Measurements from ENCODE around the gene SYT14.
A peak's percentile ranks its signal among the peaks of the same experiment; 100 is the strongest.
"Not testable (repeated sequence)": the region's sequence is repeated elsewhere in the genome, so short reads cannot be mapped to it uniquely, and the experiment has no call there.

The SYT14 gene

DNA sequence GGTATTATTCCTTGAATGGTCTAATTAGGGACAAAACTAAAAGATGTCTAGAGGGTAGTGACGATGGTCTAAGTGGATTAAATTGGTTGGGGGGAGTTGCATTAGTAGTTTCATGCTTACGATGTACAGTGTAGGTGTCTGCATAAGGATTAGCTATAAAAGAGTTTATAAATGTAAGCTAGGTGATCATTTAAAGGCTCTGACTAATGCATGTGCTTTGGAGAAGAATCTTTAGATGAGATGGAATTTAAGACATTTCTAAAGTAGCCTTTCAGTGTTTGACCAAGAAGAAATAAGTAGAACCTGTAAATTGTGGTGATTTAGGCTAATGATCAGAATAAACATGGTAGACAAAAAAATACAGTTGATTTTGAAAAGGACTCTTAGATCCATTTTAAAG lies 7.4 kb downstream of the SYT14 start:
- no peak for DNase-seq

DNA sequence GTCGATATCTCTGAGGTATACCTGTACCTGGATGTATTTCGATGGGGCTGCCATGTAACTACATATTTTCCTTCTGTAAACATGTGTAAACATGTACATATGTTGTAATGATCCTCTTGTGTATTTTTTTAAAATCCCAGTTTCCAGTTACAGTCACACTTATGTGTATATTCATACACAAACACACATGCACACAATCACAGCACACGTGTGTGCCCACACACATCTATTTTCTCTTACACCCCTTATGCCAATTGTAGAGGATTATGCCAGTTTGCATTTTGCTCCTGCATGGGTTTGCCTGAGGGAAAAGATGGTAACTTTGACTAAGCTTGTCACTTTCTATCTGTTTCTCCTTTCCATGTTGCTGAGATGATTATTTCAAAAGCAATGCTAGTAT lies 10.1 kb downstream of the SYT14 start:
- no peak for DNase-seq

DNA sequence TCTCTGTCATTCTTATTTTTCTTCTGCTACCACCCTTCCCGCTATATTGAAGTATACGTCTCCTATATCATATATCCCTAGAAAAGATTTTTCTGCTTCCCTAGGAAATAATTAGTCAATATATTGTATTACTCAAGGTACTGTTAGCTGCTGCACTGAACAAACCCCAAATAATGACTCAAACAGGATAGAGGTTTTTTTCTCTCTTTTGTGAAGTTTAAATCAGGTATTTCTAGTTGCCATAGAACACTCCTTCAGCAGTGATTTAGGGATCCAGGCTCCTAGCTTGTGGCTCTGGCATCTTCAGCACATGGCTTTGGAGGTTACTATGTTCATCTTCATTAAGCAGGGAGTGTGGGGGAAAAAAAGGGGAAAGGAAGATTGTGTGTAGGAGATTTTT lies 18.1 kb downstream of the SYT14 start:
- DNase-seq: no peak

DNA sequence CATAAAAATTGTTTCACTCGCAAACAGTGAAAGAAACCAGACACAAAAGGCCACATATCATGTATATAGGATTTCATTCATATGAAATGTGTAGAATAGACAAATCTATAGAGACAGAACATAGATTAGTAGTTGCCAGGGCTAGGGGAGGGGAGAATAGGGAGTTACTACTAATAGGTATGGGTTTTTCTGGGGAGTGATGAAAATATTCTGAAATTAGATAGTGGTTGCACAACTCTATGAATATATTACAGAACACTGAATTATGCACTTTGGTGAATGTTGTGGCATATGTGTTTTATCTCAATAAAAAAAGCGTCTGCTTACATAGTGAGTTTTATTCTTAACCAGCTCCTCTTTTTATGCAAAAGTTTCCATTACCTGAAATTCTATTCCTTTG lies 21.6 kb downstream of the SYT14 start:
- DNase-seq: no peak

DNA sequence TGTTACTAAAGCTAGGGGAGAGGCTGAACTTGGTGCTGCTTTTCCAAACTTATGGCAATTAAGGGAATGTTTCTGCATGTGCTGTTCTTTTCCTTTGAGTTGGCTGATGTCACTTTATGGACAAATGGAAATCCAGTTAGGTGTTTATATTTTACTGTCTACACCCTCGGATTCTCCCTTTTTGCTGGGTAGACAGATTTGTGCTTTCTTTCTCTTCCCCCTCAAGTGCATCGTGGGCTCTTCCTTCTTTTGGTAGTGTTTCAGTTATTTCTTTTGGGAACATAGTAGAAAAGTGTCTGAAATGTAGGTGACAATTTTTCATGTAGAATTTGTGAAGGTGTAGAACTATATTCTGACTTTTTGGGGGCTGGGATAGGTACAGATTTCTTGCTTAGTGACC lies 22.9 kb downstream of the SYT14 start:
- DNase-seq: no peak

DNA sequence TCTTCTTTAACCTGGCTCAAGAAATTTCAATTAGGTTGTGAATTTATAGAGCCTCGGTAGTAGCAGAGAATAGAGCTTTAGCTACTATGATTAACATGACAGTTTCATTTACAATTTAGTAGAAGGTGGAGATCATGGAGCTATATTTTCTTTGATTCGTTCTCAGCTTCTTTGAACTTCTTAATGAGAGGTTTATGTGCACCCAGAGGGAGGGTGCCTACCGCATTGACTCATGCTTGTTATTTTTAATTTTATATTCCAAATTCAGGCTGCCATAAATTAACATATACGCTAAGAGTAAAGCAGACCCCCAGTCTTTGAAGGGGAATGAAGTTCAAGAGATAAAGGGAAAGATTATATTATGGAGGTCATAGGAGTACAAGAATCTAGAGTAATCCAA lies 24.4 kb downstream of the SYT14 start:
- DNase-seq: no peak

DNA sequence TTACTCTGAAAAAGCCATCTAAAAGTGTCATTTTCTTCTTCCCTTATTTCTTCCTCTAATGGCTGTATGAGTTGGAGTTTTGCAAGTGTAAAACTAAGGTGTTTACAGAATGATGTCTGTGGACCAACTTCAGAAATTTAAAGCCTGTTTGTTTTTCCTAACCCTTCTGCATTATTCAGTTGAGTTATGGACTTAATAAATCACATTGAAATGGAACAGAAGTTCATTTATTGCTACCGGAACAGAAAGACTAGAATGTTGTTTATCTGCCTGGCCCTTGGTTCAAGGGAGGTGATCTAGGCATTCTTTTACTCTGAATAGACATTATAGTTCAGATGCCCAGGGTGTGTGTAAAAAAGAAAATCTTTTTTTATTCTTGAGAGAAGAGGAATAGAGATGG lies 24.8 kb downstream of the SYT14 start:
- no peak for DNase-seq

DNA sequence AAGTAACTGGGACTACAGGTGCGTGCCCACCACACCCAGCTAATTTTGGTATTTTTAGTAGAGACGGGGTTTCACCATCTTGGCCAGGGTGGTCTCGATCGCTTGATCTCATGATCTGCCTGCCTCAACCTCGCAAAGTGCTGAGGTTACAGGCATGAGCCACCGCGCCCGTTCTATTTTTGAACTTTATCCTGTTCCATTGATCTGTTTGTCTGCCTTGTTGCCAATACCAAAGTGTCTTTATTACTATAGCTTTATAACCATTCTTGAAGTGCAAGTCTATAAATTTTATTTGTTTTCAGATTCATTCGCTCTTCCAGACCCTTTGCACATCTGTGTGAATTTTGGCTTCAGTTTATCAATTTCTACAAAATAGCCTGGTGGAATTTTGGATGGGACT lies 28.0 kb downstream of the SYT14 start:
- no peak for DNase-seq

DNA sequence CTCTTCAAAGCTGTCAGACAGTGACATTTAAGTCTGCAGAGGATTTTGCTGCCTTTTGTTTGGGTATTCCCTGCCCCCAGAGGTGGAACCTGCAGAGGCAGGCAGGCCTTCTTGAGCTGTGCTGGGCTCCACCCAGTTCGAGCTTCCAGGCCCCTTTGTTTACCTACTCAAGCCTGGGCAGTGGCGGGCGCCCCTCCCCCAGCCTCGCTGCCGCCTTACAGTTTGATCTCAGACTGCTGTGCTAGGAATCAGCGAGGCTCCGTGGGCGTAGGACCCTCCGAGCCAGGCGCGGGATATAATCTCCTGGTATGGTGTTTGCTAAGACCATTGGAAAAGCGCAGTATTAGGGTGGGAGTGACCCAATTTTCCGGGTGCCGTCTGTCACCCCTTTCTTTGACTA lies 40.7 kb downstream of the SYT14 start:
- DNase-seq: not testable (repeated sequence)

DNA sequence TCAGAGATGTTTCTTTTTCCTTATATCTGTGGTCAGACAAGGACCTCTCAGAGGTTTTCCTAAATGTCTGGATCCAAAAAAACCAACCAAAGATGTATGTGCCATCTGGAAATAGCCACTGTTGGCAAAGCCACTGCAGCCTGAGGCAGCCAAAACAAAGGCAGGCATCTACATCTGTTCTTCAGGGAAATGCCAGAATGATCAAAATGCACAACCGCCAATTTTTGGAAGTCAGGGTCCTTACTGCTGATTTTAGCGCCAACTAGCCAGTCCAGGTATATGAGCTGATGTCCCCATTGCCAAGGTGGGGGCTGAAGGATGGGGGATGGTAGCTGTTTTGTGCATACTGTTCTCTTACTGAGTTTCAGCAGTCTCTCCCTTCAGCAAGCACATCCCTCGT lies 45.9 kb downstream of the SYT14 start:
- DNase-seq: no peak

DNA sequence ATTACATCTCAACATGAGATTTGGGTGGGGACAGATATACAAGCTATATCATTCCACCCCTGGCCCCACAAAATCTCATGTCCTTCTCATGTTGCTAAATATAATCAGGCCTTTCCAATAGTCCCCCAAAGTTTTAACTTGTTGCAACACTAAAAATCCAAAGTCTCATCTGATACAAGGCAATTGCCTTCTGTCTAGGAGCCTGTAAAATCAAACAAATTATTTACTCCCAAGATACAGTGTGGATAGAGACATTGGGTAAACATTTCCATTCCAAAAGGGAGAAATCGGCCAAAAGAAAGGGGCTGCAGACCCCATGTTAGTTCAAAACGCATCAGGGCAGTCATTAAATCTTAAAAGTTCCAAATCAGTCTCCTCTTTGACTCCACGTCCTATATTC lies 47.0 kb downstream of the SYT14 start:
- DNase-seq: no peak

DNA sequence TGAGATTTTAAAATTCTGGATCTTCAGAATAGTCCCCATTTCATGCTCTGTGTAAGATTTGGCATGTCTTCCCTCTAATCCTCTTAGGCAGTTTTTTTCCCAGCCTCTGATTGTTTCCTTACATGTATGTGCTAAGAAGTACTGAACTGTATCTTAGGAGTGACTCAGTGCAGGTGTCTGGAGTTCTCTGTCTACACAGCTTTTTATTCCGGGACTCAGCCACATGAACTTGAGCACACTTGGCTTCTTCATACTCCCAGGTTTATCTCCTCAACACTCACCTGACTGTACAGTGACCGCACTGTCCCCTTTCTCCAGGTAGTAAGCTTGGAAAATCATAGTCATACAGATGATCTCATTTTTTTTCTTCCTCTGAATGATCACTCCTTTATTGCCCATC lies 50.7 kb downstream of the SYT14 start:
- DNase-seq: no peak

DNA sequence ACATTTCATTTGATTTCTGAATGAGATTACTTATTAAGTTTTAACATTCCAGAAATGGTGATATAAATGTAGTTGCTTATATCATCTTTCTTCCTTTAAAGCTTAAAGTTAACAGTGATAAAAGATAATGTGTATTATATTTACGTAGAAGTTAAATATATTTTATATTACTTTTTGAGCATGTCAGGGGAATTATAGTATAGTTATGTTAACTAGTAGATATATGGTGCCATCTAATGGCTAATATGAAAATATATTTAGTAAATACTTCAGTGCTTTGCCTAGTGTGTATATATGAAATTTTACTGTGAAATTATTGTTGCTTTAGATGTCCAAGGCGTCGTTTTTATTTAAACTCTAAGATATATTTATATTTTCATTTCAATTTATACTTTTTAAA lies 51.5 kb downstream of the SYT14 start:
- peak; percentile 36 to 59 for DNase-seq

DNA sequence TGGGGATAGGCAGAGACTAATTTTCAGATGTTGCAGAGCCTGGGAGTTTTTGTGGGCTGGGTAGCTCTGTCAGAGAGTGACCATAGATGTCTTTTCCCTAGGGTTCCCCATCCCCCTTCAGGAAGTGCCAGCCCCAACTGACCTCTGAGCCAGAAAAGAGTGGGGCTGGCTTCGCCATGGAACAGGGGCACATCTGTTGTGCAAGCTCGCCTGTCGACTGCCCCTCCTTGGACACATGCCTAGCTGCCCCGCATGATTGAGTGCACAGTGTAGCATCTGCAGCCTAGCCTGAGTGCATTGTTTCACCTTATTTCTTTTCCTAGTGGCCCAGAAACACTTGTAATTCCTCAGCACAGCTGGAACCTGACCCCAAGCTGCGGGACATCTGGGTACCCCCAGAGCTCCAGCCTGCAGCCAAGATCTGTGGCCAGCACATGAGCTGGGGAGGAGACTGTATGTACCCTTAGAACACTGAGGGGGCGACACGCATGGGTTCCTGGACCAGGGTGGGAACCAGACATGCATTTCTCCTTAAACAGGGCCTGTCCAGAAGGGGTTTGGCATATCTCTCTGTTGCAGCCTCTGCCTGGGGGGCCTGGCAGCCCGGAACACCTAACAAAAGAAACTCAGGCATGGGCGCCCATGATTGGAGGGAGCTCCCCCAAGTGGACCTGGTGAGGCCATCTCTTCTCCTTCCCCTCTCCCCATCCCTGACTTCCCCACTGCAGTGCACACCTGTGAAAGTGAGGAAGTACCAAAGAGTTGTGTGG lies 55.2 kb downstream of the SYT14 start:
- DNase-seq: no peak

DNA sequence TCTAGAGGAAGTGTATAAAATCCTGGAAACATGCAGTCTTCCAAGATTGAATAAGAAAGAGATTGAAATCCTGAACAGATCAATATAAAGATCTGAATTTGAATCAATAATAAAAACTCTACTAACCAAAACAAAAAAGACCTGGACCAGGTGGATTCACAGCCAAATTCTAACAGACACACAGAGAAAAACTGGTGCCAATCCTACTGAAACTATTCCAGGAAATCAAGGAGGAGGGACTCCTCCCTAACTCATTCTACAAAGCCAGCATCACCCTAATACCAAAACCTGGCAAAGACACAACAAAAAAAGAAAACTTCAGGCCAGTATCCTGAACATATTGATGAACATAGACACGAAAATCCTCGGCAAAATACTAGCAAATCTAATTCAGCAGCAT lies 58.3 kb downstream of the SYT14 start:
- no peak for DNase-seq

DNA sequence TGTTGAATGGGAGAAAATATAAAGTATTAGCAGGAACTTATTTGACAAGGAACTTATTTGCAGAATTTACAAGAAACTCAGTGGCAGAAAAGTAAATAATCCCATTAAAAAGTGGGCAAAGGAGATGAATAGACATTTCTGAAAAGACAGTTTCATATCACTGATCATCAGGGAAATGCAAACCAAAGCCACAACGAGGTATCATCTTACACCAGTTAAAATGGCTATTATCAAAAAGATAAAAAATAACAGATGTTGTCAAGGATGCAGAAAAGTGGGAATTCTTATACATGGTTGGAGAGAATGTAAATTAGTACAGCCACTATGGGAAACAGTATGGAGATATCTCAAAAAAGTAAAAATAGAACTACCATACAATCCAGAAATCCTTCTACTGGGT lies 61.0 kb downstream of the SYT14 start:
- DNase-seq: no peak

DNA sequence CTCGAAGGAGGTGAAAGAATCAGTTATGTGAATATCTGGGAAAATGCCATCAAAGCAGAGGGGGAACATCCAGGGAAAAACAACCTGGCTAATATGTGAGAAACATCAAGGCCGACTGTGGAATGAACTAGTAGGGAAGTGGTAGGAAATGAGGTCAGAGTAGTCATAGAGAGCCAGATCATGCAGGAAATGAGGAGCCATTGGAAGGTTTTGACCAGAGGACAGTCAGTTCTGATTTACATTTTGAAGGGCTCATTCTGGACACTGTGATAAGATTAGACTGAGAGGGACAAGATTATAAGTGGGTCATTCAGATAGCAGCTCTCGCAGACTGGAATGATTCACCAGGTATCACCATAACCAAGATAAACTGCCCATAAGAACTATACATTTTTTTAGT lies 63.7 kb downstream of the SYT14 start:
- no peak for DNase-seq

DNA sequence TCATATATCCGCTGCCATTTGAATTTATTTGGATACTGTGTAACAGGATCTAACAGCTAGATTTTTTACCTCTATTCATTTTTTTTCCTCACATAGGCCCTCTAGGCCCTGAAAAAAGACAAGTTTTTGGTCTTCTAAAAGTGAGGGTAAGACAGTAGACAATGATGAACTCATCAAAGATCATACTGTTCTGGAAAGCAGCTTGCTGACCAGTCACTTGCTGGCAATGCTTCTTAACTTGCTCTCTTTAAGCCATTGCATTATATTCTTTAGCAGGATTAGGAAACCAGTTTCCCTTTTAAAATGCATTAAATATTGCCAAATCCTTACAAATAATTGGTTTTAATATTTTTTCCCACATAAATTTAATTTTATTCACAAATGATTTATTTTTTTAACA lies 65.5 kb downstream of the SYT14 start:
- DNase-seq: no peak

DNA sequence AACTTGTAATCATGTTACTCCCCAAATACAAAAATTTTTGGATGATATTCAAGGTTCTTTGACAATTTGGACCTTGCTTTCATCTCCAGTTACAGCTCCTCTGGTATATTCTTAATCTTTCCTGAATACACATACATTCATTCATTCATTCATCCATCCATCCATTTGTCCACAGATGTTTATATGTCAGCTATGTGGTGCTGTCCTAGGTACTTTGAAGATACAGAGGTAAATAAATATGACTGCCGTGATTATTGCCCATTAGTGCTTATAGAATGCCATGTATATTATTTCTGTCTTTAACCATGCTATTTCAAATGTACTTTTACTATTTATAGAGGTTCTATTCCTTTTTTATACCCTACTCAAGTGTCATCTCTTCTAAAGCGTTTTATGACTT lies 72.1 kb downstream of the SYT14 start:
- no peak for DNase-seq

DNA sequence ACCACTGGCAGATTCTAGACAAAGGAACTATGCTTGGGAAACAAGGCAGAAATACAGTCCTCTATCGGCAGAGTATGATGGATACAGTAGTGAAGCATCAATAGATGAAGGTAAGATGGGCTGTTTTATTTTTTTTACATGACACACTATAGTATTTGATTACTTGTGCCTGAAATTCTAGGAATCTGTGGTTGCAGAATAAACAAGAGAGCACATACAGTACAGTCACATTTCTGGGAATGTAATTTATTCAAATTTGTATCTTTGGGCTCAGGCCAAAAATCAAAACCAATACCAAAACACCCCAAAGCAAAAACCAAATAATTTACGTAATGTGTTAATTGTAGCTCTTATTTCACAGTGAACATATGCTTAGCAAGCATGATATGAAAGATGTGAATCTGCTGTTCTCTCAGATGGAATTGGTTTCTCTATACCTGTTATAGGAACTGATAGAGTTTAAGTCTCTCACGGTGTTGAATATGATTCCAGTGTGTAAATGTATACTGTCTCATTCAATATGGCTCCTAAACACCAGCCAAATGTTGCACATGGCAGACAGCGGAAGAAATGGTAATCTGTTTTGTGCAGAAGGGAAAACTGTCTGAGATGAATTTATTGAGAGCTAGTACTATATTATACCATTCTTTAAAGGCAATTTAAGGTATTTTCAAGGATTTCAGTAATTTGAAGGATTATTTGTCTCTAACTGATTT lies 83.3 kb downstream of the SYT14 start:
- DNase-seq: no peak

DNA sequence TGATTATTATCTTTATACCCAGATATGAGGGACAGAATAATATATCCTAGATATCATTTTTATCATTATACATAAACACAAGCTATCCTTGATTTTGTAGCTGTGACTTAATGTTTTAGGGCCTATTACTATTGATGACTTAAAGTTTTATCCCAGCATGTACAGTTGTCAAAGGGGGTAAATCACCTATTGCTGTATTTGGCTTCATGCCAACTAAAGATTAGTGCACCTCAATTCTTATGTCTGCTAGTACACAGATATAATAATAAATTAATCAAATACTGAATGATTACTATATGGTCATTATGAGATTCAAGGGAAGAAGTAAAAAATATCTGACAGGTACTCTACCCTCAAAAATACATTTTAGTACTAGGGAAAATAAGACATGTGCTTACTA lies 84.0 kb downstream of the SYT14 start:
- no peak for DNase-seq

DNA sequence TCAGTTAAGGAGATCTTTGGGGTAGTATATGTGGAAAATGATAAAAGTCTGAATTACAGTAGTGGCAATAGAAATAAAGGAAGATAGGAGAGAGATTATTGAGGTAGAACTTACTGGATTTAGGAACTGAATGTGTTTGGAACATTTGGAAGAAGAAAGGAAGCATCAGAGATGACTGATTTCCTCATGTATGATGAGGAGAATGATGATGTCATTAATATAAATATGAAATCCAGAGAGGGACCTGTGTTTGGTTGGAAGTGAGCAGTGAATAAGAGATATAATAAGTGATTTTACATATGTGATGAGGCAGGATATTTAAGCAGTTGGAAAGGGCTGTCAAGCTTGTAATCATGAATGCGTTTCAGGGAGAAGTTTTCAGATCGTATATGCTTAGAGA lies 86.3 kb downstream of the SYT14 start:
- DNase-seq: no peak

DNA sequence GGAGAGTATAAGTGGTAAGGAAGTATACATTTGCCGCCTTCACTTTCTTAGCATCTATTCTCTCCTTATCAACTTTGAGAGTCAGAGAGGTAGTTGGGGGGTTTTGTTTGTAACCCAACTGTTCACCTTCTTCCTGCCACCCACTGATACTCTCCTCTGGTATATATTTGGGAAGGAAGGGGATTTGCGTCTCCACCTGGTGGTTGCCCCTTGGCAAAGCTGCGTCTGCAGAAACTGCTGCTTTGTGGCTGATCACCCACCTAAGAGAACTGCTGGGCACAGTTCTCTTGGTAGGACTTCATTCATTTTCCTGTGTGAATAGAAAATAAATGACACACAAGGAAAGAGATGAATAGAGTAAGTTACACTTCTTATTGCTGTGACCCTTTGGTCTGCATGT lies 87.0 kb downstream of the SYT14 start:
- DNase-seq: no peak

DNA sequence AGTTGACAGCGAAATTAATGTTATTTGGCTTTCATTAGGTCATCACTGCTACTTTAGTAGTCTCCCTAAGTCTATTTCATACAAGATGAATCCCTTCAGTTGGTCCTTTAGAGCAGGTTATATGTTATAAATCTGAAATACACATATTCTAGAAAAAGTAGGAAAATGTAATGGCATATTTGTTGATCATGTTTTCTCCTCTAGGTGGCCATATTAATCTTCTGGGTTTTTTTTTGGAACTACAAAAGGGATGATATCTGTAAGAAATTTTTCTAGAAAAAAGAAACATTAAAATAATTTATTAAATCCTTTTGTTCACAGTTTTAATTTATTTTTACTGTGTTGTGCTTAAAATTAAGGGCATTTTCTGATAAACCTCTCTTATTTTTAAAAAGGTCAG lies 87.9 kb downstream of the SYT14 start:
- no peak for DNase-seq

DNA sequence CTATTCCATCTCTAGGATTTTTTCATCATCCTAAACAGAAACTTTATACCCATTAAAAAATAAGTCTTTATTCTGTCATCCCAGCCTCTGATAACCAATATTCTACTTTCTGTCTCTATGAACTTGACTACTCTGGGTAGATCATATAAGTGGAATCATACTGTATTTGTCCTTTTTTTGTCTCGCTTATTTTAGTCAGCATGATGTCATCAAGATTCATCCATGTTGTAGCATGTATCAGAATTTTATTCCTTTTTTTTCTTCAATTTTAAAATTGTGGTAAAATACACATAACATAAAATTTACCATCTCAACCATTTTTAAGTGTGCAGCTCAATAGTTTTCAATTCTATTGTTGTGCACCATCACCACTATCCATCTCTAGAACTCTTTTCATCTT lies 90.0 kb downstream of the SYT14 start:
- no peak for DNase-seq
